Heart right ventricle (tissue), 16 donors: ENCODE data around the gene ALKAL2. TPM values are rescaled to one million over a fixed set of nuclear protein-coding genes. Genes with fewer than 3 reads are reported as not detected.

Source experiments
- ATAC-seq, 8 donors: fragments of 200-7000 bp; cut with Tn5 transposase; one replicate each; pipeline ENCODE4 v1.9.1; 2020; ENCODE audit warnings: mild to moderate bottlenecking in 8 of 8, moderate library complexity in 8 of 8, moderate number of reproducible peaks in 1 of 8
- DNase-seq, 2 donors: peaks; one replicate each; pipeline ENCODE4 v3.0.0-alpha.2; 2020
- H3K27ac ChIP-seq, 10 donors: fragments of 200-600 bp; sonication (generic) in 2 of 10; one replicate each; pipeline versions ENCODE4 v1.5.0 to v1.8.0; 2020 to 2022; ENCODE audit warnings: mild to moderate bottlenecking in 3 of 10
- H3K27me3 ChIP-seq, 7 donors: fragments of 200-600 bp; one replicate each; pipeline ENCODE4 v1.8.0; 2021 to 2022; ENCODE audit warnings: mild to moderate bottlenecking in 2 of 7
- H3K36me3 ChIP-seq, 9 donors: fragments of 200-600 bp; sonication (generic) in 1 of 9; one replicate each; pipeline versions ENCODE4 v1.5.0 to v1.8.0; 2020 to 2022; ENCODE audit warnings: mild to moderate bottlenecking in 2 of 9
- H3K4me1 ChIP-seq, 9 donors: fragments of 200-600 bp; sonication (generic) in 1 of 9; one replicate each; pipeline versions ENCODE4 v1.5.0 to v1.8.0; 2020 to 2022; ENCODE audit warnings: mild to moderate bottlenecking in 4 of 9
- H3K4me3 ChIP-seq, 10 donors: fragments of 200-600 bp; sonication (generic) in 2 of 10; one replicate each; pipeline versions ENCODE4 v1.5.0 to v1.8.0; 2020 to 2022; ENCODE audit warnings: mild to moderate bottlenecking in 7 of 10, moderate library complexity in 2 of 10
- H3K9me3 ChIP-seq, 11 donors: fragments of 200-600 bp in 10 of 11; sonication (generic) in 2 of 11; one replicate each; pipeline versions ENCODE4 v1.5.0 to v1.8.0; 2013 to 2022; ENCODE audit warnings: mild to moderate bottlenecking in 2 of 11, control low read depth in 1 of 11, moderate library complexity in 1 of 11
- WGBS, 2 donors: extraction: QIAGEN DNeasy Blood & Tissue Kit; methylation state at CpG; one replicate each; pipeline ENCODE4 v1.1.7; 2013; ENCODE audit warnings: inconsistent platforms in 1 of 2; 5-methylcytosine and 5-hydroxymethylcytosine counted together
- intact Hi-C, 10 donors: fragments of 100-400 bp; cut with DNase I; formaldehyde crosslinking; loops; one replicate each; pipeline versions ENCODE4 v1.11.1 to v1.14.2; 2022
- polyA plus RNA-seq, 2 donors: library from polyadenylated mRNA; stranded (reverse); fragments of 200-250 nt; gene quantifications; one replicate each; pipeline ENCODE4 v1.2.3, GENCODE V29; 2013
- total RNA-seq, 10 donors: library from RNA; stranded (reverse); fragmentation: NEBNext Ultra II Directional in 3 of 10; extraction: Animal tissue kit (Norgen Biotek cat#: 25700) in 3 of 10; gene quantifications; one replicate each; pipeline versions ENCODE4 v1.2.1 to v1.2.4, GENCODE V29; 2021 to 2023
- TF ChIP-seq, protein P1 (sequence below), 9 donors: fragments of 200-600 bp; sonication (generic) in 2 of 9; IDR thresholded peaks; one replicate each; pipeline versions ENCODE4 v1.5.0 to v1.8.0; 2021 to 2022; ENCODE audit warnings: antibody characterized with exemption in 9 of 9, mild to moderate bottlenecking in 5 of 9, moderate library complexity in 1 of 9
- donor health status: Arrhythmogenic right ventricular cardiomyopathy.
- donor health status: ischemic (EF 13 %, LVEDD 7.1; RV severe dilation, severe dysfunction).
- donor health status: healthy with polysubstance abuse.
- donor health status: DM: no; HTN: yes; CAD: no.
- donor health status: DM: no; HTN: no; CAD: no.
- donor health status: ischemic (EF 25% LVEDD 6.9; RV normal size, moderate dysfunction).
- donor health status: ischemic (EF 25% LVEDD 5.7; RV mildly dilated, moderate dysfunction).
- donor health status: healthy.
- donor health status: DM: yes; HTN: yes; CAD: no.
- donor health status: Ischemic cardiomyopathy.
- donor health status: ischemic (EF 35%, LVEDD 5.7; RV mildly dilated, moderate dysfunction).
- donor health status: nonischemic (EF 11% LVEDD 7.7; RV severe dilation, severe dysfunction).
- donor health status: DM: yes; HTN: yes; CAD: no.
- donor health status: PGD.
- donor health status: ischemic (EF 29% LVEDD 5.4; RV normal size, mild dysfunction).
- donor health status: nonischemic (EF 23%, LVEDD 6.1; RV moderate dilation, normal function).

The ALKAL2 gene
- total and polyA plus RNA-seq, 12 donors: 0.23 to 7.9 (median 1.3) TPM; not detected in 1

- TF ChIP-seq, protein P1, sequence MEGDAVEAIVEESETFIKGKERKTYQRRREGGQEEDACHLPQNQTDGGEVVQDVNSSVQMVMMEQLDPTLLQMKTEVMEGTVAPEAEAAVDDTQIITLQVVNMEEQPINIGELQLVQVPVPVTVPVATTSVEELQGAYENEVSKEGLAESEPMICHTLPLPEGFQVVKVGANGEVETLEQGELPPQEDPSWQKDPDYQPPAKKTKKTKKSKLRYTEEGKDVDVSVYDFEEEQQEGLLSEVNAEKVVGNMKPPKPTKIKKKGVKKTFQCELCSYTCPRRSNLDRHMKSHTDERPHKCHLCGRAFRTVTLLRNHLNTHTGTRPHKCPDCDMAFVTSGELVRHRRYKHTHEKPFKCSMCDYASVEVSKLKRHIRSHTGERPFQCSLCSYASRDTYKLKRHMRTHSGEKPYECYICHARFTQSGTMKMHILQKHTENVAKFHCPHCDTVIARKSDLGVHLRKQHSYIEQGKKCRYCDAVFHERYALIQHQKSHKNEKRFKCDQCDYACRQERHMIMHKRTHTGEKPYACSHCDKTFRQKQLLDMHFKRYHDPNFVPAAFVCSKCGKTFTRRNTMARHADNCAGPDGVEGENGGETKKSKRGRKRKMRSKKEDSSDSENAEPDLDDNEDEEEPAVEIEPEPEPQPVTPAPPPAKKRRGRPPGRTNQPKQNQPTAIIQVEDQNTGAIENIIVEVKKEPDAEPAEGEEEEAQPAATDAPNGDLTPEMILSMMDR (IDR thresholded peaks at IDR 0.05): no peak
- Histone ChIP-seq H3K4me3 (no peak overlapping the region), H3K9me3 (peaks cover 0 to 19% (median 6%) of the 10 kb centered on the region in 11 donors), H3K36me3 (peaks cover 0 to 93% (median 20%) of the 10 kb centered on the region in 9 donors), H3K27ac (no peak overlapping the region), H3K4me1 (no peaks in the 10 kb centered on the region), H3K27me3 (no peaks in the 10 kb centered on the region)
- no peak for ATAC-seq
- 93 to 96% methylated on average over 7 of the region's 7 CpGs for WGBS, 2 donors
- no peak for DNase-seq
- intact Hi-C loops: loop anchor here in 3 of 10 donors (10.0 kb wide), 2 partner anchors 50 to 390 kb away; no protein-coding TSS in a partner anchor
Observed at GRCh38 chr2:244547-244946, 43.3 kb downstream of the ALKAL2 start.

DNA sequence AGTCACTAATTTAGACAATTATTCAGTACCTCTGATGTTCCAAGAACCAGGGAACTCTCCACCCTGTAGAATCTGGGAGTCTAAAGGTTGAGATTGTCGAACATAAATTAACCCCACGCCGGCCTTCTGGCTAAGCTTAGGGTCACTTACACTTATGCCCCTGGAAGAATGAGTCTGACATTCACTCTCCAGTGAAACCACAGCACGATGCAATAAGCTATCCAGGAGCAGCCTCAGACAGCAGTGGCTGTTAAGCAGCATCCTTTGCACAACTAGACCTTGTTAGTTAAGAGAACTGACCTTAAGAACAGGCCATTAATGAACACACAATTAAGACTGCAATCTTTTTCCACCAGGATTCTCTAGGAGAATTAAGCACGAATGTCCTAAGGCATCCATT, 49.0 kb downstream of the ALKAL2 start:
- Histone ChIP-seq H3K9me3 (peaks cover 0 to 19% (median 6%) of the 10 kb centered on the region in 11 donors), H3K27ac (no peak overlapping the region), H3K4me3 (no peak overlapping the region), H3K36me3 (peaks cover 0 to 61% (median 13%) of the 10 kb centered on the region in 9 donors), H3K4me1 (no peaks in the 10 kb centered on the region), H3K27me3 (no peaks in the 10 kb centered on the region)
- intact Hi-C loops: loop anchor here in 1 of 10 donors (5.0 kb wide), 1 partner anchor 58 kb away; no protein-coding TSS in a partner anchor
- no peak for DNase-seq
- WGBS, 2 donors: 91 to 92% methylated on average over 5 of the region's 5 CpGs
- no peak for ATAC-seq
- TF ChIP-seq, protein P1 (IDR thresholded peaks at IDR 0.05): no peak

GRCh38 chr2:238431-238830, 49.5 kb downstream of the ALKAL2 start:
- peaks cover 0 to 18% (median 6%) of the 10 kb centered on the region in 11 donors for H3K9me3 ChIP-seq
- peaks cover 0 to 61% (median 8%) of the 10 kb centered on the region in 9 donors for H3K36me3 ChIP-seq
- H3K4me1 ChIP-seq: no peaks in the 10 kb centered on the region
- intact Hi-C loops: loop anchor here in 1 of 10 donors (5.0 kb wide), 1 partner anchor 59 kb away; no protein-coding TSS in a partner anchor
- H3K4me3 ChIP-seq: no peak overlapping the region
- H3K27me3 ChIP-seq: no peaks in the 10 kb centered on the region
- 68% methylated on average over 3 of the region's 3 CpGs for WGBS, 2 donors
- ATAC-seq: no peak
- H3K27ac ChIP-seq: no peak overlapping the region
- TF ChIP-seq, protein P1 (IDR thresholded peaks at IDR 0.05): no peak
- no peak for DNase-seq

DNA sequence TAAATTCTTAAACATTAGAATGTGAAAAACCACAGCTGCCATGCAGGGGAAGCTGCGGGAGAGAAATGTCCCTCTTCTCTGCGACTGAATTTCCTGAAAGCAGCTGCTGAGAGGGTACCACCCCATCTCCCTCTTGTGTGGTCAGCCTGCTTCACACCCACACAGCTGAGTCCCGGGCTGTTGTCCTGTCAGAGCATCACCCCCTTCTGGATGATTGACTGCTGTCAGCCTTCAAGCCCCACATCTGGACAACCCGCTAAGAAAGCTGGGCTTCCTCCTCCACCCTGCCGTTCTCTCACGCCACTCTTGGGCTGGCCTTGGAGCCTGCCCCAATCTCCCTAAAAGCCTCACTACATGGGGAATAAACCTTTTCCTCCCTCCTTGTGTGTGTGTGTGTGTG, 50.0 kb downstream of the ALKAL2 start:
- WGBS, 2 donors: 76 to 83% methylated on average over 6 of the region's 6 CpGs
- intact Hi-C loops: loop anchor here in 1 of 10 donors (5.0 kb wide), 1 partner anchor 59 kb away; no protein-coding TSS in a partner anchor
- no peaks in the 10 kb centered on the region for H3K27me3 ChIP-seq
- no peak overlapping the region for H3K4me3 ChIP-seq
- peaks cover 0 to 12% (median 3%) of the 10 kb centered on the region in 11 donors for H3K9me3 ChIP-seq
- no peak for DNase-seq
- peaks cover 0 to 61% (median 6%) of the 10 kb centered on the region in 9 donors for H3K36me3 ChIP-seq
- H3K4me1 ChIP-seq: no peaks in the 10 kb centered on the region
- no peak overlapping the region for H3K27ac ChIP-seq
- no peak for ATAC-seq
- TF ChIP-seq, protein P1 (IDR thresholded peaks at IDR 0.05): no peak
